Astrocyte (in vitro differentiated cells and primary cell): ENCODE results near the gene USP32. TPM values are rescaled to one million over a fixed set of nuclear protein-coding genes. Genes with fewer than 3 reads are reported as not detected.

ENCODE experiments used
- DNase-seq: peaks from one replicate; pipeline ENCODE4 v3.0.0-alpha.2; 2010; ENCODE audit warnings: low read depth
- FAIRE-seq: peaks from 2 replicates; lab custom pipeline; 2011; peaks lifted over from hg19 to GRCh38; lab: Jason Lieb, UNC
- H2AFZ ChIP-seq: 2 replicates; pipeline ENCODE4 v1.6.0; 2012; ENCODE audit warnings: low read depth, low read length, inconsistent platforms
- H3K27ac ChIP-seq: 2 replicates; pipeline ENCODE4 v1.5.1; 2011; ENCODE audit warnings: low read depth, low read length, inconsistent platforms
- H3K27me3 ChIP-seq: 2 replicates; pipeline ENCODE4 v1.6.0; 2011; ENCODE audit warnings: low read length, inconsistent platforms; ENCODE audit not compliant: insufficient read depth
- H3K36me3 ChIP-seq: 2 replicates; pipeline ENCODE4 v1.5.1; 2011; ENCODE audit warnings: low read length, inconsistent platforms; ENCODE audit not compliant: insufficient read depth
- H3K4me1 ChIP-seq: 2 replicates; pipeline ENCODE4 v1.5.1; 2011; ENCODE audit warnings: low read length, inconsistent platforms; ENCODE audit not compliant: insufficient read depth
- H3K4me2 ChIP-seq: 2 replicates; pipeline ENCODE4 v1.6.0; 2012; ENCODE audit warnings: low read length, inconsistent platforms
- H3K4me3 ChIP-seq: 2 replicates; pipeline ENCODE4 v1.5.1; 2011; ENCODE audit warnings: low read depth, mild to moderate bottlenecking, low read length, inconsistent platforms; ENCODE audit not compliant: insufficient read depth
- H3K79me2 ChIP-seq: 2 replicates; pipeline ENCODE4 v1.6.0; 2012; ENCODE audit warnings: mild to moderate bottlenecking, low read length, inconsistent platforms; ENCODE audit not compliant: insufficient read depth
- H3K9ac ChIP-seq: 2 replicates; pipeline ENCODE4 v1.6.0; 2012; ENCODE audit warnings: mild to moderate bottlenecking, low read length, inconsistent platforms
- H3K9me3 ChIP-seq: 2 replicates; pipeline ENCODE4 v1.5.1; 2012; ENCODE audit warnings: low read depth, mild to moderate bottlenecking, low read length, inconsistent platforms; ENCODE audit not compliant: insufficient read depth
- H4K20me1 ChIP-seq: 2 replicates; pipeline ENCODE4 v1.6.0; 2012; ENCODE audit warnings: low read length, inconsistent platforms; ENCODE audit not compliant: insufficient read depth
- H3K27ac Mint-ChIP-seq: one replicate; pipeline ENCODE4 v1.8.0; 2021; ENCODE audit warnings: mild to moderate bottlenecking, mixed read lengths; ENCODE audit not compliant: unreplicated experiment
- H3K27me3 Mint-ChIP-seq: one replicate; pipeline ENCODE4 v1.8.0; 2021; ENCODE audit warnings: low read depth, mixed read lengths; ENCODE audit not compliant: unreplicated experiment
- H3K36me3 Mint-ChIP-seq: one replicate; pipeline ENCODE4 v1.8.0; 2021; ENCODE audit warnings: low read depth, mixed read lengths; ENCODE audit not compliant: unreplicated experiment
- H3K4me1 Mint-ChIP-seq: one replicate; pipeline ENCODE4 v1.8.0; 2021; ENCODE audit warnings: low read depth, mixed read lengths; ENCODE audit not compliant: unreplicated experiment
- H3K4me3 Mint-ChIP-seq: one replicate; pipeline ENCODE4 v1.8.0; 2021; ENCODE audit warnings: mild to moderate bottlenecking, moderate library complexity, mixed read lengths; ENCODE audit not compliant: unreplicated experiment
- H3K9me3 Mint-ChIP-seq: one replicate; pipeline ENCODE4 v1.8.0; 2021; ENCODE audit warnings: mild to moderate bottlenecking, mixed read lengths; ENCODE audit not compliant: unreplicated experiment
- EZH2 ChIP-seq: IDR thresholded peaks from 2 replicates; pipeline ENCODE4 v1.6.1; 2012; ENCODE audit warnings: mild to moderate bottlenecking, low read length, inconsistent platforms; ENCODE audit not compliant: insufficient read depth
- total RNA-seq: library from RNA; stranded (reverse); gene quantifications from 2 replicates; pipeline ENCODE4 v1.2.1, GENCODE V29; 2021
- TF ChIP-seq, protein P1 (sequence below): IDR thresholded peaks from 2 replicates; pipeline ENCODE4 v1.5.1; 2011; ENCODE audit warnings: low read depth, mild to moderate bottlenecking, inconsistent platforms, low read length, moderate library complexity; ENCODE audit not compliant: insufficient read depth

USP32 gene
- total RNA-seq, 1 donor from 2014 or later = 40.2 TPM

DNA sequence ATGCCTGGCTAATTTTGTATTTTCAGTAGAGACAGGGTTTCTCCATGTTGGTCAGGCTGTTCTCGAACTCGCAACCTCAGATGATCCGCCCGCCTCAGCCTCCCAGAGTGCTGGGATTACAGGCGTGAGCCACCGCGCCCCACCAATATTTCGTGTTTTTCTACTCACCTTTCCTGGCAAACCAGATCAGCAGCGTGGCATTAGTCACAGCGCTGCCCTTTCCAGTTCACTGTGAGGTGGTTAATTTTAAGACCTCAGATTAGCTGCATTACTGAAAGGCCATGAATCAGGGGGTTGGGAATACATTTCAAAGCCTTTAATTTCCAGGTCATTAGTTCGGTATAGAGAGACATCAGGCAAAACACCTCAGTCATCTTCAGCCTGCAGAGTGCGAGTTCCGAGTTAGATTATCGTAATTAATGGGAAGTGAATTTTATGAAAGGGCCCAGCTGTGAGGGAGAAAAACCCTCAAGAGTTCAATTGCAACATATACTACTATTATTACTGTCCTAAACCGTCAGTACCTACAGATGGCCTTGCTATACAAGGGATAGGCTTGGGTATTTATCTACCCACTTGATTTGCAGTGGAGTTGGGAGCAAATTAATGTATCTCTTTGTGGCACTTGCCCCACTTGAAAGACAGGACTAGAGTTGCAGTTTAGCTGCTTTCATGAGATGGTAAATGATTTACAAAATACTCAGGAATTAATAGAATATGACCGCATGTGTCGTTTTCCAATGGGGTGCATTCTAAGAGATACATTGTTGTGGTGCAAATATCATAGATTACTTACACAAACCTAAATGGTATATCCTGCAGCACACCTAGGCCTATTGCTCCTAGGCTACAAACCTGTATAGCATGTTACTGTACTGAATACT, 2.1 kb upstream of the USP32 start:
- Mint-ChIP-seq H3K4me3 (peak overlapping the region; percentile 27), H3K27ac (no peak overlapping the region), H3K9me3 (no peaks in the 10 kb centered on the region), H3K27me3 (no peaks in the 10 kb centered on the region), H3K4me1 (peaks cover 10% of the 10 kb centered on the region), H3K36me3 (no peaks in the 10 kb centered on the region)
- H3K4me2 ChIP-seq = no peak overlapping the region
- no peak for TF ChIP-seq EZH2
- TF ChIP-seq, protein P1, sequence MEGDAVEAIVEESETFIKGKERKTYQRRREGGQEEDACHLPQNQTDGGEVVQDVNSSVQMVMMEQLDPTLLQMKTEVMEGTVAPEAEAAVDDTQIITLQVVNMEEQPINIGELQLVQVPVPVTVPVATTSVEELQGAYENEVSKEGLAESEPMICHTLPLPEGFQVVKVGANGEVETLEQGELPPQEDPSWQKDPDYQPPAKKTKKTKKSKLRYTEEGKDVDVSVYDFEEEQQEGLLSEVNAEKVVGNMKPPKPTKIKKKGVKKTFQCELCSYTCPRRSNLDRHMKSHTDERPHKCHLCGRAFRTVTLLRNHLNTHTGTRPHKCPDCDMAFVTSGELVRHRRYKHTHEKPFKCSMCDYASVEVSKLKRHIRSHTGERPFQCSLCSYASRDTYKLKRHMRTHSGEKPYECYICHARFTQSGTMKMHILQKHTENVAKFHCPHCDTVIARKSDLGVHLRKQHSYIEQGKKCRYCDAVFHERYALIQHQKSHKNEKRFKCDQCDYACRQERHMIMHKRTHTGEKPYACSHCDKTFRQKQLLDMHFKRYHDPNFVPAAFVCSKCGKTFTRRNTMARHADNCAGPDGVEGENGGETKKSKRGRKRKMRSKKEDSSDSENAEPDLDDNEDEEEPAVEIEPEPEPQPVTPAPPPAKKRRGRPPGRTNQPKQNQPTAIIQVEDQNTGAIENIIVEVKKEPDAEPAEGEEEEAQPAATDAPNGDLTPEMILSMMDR = no peak
- H3K4me3 ChIP-seq = no peak overlapping the region
- no peaks in the 10 kb centered on the region for H3K36me3 ChIP-seq
- no peak overlapping the region for H3K27ac ChIP-seq
- H2AFZ ChIP-seq = no peak overlapping the region
- H3K9ac ChIP-seq = no peak overlapping the region
- peaks cover 24% of the 10 kb centered on the region for H3K79me2 ChIP-seq
- DNase-seq = no peak
- H4K20me1 ChIP-seq = peaks cover 15% of the 10 kb centered on the region
- no peak for FAIRE-seq
- no peaks in the 10 kb centered on the region for H3K9me3 ChIP-seq
- H3K4me1 ChIP-seq = peaks cover 11% of the 10 kb centered on the region
- H3K27me3 ChIP-seq = no peaks in the 10 kb centered on the region

DNA sequence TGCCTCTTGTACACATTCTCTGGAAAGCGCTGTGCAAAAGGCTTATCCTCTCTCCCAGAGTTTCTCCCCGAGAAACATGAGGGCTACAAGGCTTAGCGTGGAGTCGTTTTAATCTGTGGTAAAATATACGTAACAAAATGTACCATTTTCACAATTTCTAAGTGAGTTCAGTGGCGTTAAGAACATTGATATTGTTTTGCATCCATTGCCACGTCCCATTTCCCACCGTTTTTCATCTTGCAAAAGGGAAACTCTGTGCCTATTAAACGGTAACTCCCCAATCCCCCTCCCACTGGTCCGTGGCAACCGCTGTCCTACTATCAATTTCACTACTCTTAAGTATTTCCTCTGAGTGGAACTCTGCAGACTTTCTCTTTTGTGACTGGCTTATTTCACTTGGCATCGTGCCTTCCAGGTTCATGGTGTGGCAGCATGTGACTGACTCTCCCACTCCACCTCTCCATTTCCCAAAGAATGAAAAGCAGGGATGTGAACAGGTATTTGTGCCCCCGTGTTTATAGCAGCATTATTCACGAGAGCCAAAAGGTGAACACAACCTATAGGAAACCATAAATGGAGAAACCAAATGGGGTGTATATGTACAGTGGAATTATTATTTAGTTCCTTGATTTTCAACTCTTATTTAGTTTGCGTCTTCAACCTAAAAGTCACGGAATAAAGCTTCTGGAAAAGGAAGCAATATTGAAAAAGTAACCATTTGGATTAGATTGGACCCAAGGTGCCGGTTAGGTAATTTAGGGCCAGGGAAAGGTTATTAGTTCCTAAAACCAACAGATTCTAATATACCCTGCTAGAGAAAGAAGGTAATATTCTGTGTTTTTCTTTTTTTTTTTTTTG, 1.1 kb upstream of the USP32 start:
- Histone ChIP-seq H3K27me3 (no peaks in the 10 kb centered on the region), H4K20me1 (peaks cover 25% of the 10 kb centered on the region), H3K36me3 (no peaks in the 10 kb centered on the region), H3K4me2 (peak overlapping the region; percentile 99), H3K27ac (peak overlapping the region; percentile 89), H2AFZ (peak overlapping the region; percentile 83), H3K9ac (peak overlapping the region; percentile 89), H3K79me2 (peaks cover 35% of the 10 kb centered on the region), H3K9me3 (no peaks in the 10 kb centered on the region), H3K4me3 (peak overlapping the region; percentile 80), H3K4me1 (peaks cover 17% of the 10 kb centered on the region)
- no peaks in the 10 kb centered on the region for H3K36me3 Mint-ChIP-seq
- peak overlapping the region; percentile 96 for H3K4me3 Mint-ChIP-seq
- H3K27me3 Mint-ChIP-seq = no peaks in the 10 kb centered on the region
- no peaks in the 10 kb centered on the region for H3K9me3 Mint-ChIP-seq
- FAIRE-seq (no peak), DNase-seq (peak; percentile 65)
- peak overlapping the region; percentile 97 for H3K27ac Mint-ChIP-seq
- H3K4me1 Mint-ChIP-seq = peaks cover 19% of the 10 kb centered on the region
- no peak for TF ChIP-seq EZH2
- TF ChIP-seq, protein P1 = no peak
